NCI-H1105 treated with DMSO at 0.1 percent for 48 hours (cell line): Measurements from ENCODE around the gene TRIP6.

ENCODE experiments used
- DNase-seq: peaks from one replicate; lab custom pipeline; 2025; lab: John Stamatoyannopoulos, UW

The TRIP6 gene, protein sequence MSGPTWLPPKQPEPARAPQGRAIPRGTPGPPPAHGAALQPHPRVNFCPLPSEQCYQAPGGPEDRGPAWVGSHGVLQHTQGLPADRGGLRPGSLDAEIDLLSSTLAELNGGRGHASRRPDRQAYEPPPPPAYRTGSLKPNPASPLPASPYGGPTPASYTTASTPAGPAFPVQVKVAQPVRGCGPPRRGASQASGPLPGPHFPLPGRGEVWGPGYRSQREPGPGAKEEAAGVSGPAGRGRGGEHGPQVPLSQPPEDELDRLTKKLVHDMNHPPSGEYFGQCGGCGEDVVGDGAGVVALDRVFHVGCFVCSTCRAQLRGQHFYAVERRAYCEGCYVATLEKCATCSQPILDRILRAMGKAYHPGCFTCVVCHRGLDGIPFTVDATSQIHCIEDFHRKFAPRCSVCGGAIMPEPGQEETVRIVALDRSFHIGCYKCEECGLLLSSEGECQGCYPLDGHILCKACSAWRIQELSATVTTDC

DNA sequence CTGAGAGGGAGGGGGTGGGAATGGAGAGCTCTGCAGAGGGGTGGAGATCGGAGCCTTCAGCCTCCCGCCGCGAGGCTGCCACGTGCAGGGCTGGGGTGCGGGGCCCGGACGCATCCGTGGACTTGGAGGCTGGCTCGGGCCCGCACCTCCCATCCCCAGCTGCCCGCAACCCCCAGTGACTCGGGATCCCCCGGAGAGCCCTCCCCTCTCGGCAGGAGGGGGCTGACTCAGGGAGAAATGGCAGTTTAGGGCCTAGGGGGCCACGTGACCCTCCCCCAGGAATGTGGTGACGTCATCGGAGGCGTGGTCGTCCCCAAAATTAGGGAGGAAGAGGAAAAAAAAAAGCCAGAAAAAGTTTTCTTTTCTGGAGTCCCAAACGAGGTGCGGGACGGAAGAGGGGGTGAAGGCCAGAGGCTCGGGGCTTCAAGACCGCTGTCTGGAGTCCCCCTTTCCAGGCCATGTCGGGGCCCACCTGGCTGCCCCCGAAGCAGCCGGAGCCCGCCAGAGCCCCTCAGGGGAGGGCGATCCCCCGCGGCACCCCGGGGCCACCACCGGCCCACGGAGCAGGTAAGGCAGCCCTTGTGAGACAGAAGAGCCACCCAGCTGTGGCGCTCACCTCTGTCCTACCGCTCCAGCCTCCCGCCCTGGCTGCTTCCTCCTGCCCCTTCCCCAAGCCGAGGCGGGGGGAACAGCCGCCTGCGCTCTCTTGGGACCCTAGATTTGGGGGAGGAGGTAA is at the start of gene TRIP6:
TRIP6 (plus strand) TSS at position 348 of the 736 bp plus-strand sequence; CDS start at position 459, 111 bp downstream.
- DNase-seq, result no peak

DNA sequence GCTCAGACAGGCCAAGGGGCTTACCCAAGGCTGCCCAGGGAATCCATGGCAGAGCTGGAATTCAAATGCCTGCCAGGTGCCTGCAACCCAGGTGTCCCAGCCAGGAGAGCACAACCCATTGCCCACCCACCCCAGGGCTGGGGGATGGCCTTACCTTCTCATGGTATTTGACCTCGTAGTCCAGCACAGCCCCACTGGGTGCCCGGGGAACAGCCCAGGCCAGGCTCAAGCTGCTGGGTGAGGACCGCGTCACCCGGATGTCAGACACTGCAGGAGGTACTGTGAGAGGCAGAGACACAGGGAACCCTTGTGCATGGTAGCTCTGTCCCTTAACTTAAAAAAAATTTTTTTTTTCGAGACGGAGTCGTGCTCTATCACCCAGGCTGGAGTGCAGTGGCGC is 48.8 kb upstream of the TRIP6 start:
- DNase-seq, result no peak

DNA sequence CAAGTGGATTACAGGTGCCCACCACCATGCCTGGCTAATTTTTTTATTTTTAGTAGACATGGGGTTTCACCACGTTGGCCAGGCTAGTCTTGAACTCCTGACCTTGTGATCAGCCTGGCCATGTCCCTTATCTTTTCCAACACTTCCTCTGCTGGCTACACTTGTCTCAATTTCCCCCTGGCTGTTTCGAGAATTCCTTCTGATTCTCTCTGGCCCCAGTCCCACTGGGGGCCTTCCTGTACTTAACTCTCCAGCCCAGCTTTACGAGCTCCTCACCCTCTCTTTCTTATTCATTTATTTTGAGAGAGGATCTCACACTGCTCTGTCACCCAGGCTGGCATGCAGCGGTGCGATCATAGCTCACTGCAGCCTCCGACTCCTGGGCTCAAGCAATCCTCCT is 48.4 kb upstream of the TRIP6 start:
- no peak for DNase-seq

DNA sequence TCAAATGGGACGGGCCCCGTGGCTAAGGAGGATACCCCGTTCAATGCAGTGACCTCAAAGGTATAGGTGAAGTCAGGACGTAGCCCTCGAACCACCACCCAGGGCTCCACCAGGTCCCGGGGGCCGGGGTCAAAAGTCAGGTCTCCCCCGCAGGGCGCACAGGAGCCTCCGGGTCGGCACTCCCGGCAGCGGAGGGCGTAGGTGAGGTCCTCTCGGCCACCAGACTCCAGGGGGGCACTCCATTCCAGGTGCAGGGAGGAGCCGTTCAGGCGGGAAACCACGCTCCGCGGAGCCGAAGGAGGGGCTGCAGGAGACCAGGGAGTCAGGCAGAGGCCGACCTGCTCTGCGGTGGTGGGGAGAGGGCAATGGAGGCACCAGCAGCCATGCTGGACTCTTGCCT is 47.6 kb upstream of the TRIP6 start:
- no peak for DNase-seq

DNA sequence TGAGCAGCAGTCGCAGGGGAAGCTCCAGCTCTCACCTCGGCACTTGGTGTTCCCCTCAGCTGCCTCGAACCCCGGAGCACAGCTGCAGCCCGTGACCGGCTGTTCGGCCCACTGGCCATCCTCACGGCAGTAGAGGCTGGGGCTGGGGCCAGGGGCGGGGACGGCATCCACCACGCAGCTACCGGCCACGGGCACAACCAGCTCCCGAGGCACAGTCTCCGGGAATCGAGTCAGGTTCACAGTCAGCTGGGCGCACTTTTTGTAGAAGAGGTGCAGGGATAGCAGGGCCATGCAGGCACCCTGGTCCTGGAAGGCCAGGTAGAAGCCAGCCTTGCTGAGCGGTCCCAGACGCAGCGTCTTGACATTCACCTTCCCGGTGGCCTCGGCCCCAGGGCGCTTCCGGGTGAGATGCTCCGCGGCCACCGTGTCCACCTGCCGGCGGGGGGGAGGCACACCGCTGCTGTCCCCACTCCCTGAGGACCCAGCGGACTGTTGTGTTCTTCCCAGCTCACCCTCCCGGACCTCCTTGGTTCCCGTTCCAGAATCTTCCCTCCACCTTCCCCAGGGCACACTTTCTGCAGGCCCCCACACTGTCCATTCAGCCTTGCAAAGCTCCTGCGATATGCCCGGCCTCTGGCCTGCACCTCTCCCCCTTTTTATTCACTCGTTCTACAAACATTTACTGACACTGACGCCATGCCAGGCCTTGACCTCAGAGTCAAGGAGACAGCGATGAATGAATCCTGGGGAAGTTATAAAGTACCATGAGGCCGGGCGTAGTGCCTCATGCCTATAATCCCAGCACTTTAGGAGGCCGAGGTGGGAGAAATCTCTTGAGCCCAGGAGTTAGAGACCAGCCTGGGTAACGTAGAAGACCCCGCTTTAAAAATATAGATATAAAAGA is 44.7 kb upstream of the TRIP6 start:
- DNase-seq, result no peak

DNA sequence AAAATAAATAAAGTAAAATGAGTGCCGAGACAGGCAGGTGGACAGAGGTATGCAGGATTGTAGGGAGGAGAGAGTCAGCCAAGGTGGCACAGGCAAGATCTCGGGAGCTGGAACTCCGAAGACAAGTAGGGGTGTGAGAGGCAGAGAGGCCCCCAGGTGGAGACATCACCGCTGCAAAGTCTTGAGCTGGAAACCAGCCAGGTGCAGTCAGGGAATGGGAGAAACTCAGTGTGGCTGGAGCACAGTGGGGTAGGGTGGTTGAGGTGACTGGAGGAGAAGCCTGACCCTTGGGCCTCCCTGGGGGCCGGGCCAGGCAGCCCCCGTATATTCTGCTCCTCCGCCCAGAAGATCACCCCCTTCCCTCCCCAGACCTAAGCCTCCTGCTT is 44.1 kb upstream of the TRIP6 start:
- DNase-seq, result no peak

DNA sequence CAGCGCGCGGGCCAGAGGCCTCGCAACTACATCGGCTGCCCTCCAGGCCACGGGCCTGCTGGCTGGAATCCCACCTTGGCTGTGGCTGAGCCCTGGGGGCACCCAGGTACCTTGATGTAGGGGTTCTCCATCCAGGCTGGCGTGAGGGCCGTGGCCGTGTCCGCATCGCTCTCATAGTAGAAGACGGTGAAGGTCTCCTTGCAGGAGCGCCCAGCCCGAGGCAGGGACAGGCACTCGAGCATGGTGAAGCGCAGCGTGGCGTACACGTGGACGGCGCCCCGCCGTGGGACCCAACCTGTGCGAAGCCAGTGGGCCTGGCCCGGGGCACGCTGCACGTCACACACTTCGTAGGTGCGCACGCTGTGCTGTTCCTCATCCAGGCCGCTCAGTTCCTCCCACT is 43.7 kb upstream of the TRIP6 start:
- no peak for DNase-seq

DNA sequence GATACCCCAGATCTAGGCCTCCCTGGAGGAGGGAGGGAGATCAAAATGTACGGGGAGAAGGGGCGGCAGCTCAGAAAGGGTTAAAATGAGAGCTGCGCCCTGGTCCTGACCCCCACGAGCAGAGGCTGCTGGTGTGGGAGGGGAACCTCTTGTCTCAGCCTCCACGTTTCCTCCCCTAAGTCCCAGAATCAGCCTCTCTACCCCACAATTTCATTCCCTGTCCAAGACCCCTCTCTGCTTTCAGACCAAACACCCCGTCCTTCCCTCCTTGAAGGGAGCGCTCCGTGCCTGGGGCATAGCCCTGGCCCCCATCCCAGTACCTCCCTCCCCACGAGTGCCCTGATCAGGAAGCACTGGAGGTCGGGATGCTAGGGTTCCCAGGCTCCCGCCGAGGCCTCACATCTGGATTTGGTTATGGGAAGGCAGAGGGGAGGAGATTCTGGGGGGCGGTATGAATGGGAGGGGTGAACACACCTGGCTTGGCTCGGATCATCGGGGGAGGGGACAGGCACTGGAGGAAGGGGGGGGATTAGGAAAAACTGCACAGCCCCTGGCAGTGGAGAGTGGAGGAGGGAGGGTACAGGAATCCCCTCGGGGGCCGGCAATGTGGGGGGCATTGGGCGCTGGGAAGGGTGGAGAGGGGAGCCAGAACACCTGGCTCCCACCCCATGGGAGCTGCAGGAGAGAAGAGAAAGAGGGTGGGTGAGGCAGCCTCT is 42.5 kb upstream of the TRIP6 start:
- DNase-seq, result no peak

DNA sequence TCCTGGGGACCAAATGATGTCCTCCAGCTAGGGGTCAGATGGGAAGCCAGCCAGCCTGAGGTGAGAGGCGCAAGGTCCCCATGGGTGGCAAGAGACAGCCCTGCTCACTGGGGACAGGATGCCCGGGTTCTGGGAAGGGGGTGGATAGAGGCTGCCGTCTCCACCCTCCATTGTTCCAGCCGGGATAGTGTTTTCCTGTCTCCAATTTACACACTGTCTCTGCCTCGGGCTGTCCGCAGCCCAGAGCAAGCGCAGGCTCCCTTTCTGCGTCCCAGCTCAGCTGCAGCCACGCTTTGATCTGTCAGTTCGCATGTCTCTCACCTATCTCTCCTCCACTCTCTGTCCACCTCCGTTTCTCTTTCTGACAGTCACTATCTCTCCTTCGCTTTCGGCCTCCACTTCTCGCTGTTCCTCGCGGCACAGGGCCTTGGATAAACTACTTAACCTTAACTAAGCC is 41.9 kb upstream of the TRIP6 start:
- no peak for DNase-seq

DNA sequence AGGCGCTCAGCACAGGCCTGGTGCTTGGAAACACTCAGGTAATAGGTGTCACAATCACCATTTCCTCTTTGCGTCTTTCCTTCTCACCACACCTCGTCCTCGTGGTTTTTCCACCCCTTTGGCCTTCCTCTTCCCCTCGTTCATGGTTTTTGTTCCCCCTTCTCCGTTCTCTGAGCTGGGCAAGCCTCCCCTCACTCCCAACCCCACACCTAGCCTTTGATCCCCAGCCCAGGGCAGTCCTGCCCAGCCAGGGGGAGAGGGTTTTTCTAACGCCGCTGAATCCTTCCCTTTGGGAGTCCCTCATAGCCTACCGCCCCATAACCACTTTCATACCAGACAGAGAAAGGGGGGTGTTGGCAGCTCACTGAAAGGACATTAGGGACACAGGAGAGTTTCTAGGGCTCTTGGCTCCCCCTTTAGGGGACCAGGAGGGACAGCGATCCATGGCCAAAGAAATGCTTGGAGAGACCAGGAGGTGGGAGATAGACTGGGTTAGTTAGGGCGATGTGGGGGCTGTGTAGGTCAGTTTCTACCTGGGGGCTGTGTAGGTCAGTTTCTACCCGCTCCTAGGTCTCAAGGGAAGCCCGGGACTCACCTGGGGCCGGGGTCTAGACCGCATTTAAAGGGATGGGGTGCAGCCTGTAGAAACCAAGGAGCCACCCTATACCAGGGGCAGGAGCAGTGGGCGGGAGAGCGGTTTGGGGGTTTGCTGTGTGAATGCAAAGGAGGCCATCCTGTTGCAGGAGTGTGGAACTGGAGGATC is 41.3 kb upstream of the TRIP6 start:
- peak; percentile 3 for DNase-seq

DNA sequence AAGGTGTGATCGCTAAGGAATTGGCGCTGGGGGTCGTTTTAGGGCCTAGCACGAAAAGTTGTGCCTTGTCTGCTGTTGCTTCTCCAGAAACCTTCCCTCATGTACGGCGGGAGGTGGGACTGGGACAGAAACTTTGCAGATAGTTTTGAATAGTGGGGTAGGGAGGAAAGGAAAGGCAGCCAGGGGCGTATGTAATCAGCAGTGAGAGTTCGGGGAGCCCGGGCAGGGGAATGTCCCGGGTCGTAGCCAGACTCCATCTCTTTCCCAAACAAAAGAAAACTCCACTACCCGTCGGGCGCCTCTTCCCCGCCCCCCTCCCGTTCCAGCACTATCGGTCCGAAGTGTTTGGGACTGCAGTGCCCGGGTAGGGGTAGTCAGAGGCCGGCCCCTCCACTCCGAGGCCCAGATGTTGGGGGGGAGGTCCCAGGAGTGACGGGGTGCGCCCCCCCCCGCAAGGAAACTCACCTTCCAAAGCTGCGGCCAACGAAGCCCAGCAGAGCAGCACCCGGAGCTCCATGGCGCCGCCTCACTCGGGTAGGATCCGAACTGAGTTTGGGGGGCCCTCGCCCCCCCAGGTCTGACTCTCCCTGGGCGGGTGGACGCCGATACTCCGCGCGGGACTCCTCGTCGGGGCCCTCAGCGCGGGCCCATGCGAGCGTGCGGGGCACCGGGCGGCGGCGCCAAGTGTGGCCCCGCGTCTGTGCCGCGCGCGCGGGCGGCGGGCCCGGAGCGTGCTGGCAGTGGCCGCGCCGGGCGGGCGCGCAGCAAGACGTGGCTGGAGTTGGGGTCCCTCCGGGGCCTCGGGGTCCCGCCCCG is 40.5 kb upstream of the TRIP6 start:
- no peak for DNase-seq

DNA sequence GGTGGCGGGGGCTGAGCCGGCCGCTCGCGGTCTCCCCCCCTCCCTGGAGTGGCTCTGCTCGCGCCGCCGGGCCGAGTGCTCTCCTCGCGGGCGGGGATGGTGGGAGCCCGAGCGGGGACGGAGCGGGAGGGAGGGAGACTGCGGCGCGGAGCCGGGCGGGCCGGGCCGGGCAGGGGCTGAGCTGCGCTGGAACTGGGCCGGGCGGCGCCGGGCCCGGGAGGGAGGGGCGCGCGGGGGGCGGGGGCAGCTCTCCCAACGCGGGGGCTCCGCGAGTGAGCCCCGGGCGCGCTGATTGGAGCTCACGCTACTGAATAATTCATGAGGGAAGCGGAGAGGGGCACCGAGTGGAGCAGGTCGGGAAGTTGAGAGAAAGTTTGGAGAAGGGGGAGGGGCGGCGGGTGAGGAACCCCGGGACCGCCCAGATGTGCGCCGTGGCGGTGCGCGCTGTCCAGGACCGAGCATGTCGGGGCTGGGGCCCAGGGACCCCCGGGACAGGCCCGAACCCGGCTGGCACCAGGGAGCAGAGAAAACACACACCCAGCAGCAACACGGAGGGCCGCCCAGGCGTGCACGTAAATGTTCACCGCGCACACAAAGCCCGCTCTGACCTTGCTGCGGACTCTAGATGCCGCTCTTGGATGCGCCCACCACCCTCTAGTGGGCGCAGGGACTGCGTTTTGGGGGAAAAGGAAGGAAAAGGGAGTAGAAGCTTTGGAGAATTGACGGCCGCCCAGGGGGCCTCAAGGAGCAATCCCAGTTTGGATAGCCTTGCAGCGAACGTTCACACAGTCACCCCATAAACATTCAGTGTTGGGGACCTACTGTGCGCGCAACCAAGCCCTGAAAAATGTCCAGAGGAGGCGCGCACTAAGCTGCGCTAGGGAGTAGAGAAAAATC is 39.6 kb upstream of the TRIP6 start, which contains the start of gene EPHB4:
EPHB4 (minus strand) TSS at position 194 of the 897 bp plus-strand sequence. CDS start 493 bp downstream, outside the sequence.
- peak; percentile 40 for DNase-seq

DNA sequence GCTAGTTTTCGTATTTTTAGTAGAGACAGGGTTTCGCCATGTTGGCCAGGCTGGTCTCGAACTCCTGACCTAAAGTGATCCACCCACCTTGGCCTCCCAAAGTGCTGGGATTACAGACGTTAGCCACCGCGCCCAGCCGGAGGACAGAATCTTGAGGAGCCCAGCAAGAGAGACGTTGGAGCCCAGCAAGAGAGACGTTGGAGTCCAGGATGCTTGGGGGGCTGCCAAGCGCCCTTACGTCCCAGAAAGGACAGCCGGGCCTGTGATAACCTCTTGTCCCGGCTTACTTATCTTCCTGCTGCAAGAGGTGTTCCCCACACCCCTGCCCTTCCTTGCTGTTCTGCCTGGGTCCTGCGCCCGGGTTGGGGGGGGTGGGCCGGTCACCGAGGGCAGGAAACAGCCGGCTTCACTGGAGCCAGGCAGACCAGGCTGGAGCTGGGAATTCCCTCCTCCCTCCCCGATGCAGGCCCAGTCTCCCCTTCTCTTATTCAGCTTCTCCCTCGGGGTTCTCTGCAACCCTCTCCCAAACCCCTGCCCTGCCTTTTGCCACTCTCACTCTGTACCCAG is 38.0 kb upstream of the TRIP6 start:
- no peak for DNase-seq

DNA sequence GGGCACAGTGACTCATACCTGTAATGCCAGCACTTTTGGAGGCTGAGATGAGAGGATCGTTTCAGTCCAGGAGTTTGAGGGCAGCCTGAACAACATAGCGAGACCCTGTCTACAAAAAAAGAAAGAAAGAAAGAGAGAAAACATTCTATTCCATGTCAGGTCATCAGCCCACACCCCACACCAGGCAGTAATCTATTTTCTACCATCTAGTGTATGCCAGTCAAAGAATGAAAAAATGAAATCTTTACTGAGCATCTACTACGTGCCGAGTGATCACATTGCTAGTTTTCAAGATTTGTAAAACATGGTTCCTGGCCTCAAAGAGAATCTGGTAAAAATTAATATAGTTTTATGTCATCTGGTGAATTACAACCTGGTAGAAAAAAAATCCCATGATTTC is 36.8 kb upstream of the TRIP6 start:
- no peak for DNase-seq

DNA sequence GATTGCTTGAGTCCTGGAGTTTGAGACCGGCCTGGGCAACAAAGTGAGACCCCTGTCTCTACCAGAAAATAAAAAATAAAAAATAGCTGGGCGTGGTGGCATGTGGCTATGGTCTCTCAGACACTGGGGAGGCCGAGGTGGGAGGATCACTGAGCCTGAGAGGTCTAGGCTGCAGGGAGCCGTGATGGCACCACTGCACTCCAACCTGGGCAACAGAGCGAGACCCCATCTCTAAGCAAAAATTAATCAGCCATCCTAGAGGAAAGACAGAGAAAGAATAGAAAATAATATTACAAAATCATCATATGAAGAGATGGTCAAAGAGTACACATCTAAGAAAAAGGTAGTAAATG is 34.9 kb upstream of the TRIP6 start:
- DNase-seq, result no peak

DNA sequence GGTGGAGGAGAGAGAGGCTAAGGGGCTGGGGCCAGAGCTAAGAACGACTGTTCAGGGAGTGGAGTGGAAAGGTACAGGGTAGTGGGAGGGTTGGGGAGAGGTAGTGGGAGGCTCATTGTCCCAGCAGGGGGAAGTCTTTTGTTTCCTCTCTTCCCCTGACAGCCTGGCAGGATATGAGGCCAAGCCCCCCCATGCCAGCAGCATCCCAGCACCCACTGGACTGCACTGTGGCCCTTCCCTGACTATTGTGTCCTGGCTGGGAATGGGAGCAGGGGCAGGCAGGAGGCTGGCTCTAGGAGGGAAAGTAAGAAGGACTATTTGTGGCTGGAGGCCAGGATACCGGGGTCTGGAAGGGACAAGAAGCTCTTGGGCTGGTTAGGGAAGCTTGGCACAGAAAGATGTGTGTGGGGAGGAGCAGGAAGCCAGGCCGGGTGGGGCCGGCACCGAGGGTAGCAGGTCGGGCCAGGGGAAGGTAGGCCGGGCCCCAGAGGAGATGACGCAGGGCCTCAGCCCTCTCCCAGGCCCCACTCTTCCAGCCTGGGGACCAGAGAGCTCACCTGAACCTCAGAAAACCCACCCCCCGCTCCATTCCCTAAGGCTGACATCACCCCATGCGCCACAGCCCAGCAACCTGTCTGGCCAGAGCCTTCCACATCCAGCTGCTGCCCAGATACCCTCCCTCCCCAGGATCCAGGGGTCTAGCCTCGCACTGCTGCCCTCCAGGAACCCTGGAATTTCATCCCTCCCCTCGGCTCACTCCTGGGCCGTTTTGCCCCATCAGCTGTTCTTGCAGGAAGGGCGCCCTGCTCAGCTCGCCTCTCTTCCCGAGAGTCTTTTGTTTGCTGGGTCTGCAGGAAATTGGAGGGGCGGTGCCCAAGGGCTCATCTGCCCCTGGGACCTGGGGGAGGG is 31.0 kb upstream of the TRIP6 start:
- no peak for DNase-seq

DNA sequence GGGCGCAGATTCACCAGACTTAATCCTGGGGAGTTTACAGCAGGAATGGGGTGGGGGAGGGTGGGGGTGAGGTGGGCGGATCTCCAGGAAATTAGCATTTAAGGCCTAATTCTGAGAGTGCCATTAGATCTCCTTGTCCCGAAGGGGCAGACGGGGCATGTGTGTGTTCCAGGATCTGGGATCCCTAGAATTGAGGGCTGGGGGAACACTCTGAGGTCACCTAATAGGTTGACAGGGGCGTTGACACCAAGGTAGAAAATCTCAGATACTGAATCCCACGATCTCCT is 30.4 kb upstream of the TRIP6 start:
- DNase-seq, result no peak
